ENCODE data around the gene ATG16L2. TPM values are rescaled to one million over a fixed set of nuclear protein-coding genes. Genes with fewer than 3 reads are reported as not detected.
"Not testable (repeated sequence)": the region's sequence is repeated elsewhere in the genome, so short reads cannot be mapped to it uniquely, and the experiment has no call there.

ATG16L2 gene
- total and polyA plus RNA-seq, 8 donors, result 41.5 to 87.3 (median 50.3) TPM

GRCh38 chr11:72799441-72799840, 14.8 kb upstream of the ATG16L2 start:
- DNase-seq (no peak), ATAC-seq (no peak)
- Histone ChIP-seq H3K9me3 (no peaks in the 10 kb centered on the region), H3K36me3 (no peaks in the 10 kb centered on the region), H3K4me1 (peaks cover 0 to 9% of the 10 kb centered on the region in 2 donors), H3K27me3 (no peaks in the 10 kb centered on the region), H3K27ac (no peak overlapping the region), H3K4me3 (no peak overlapping the region)
- intact Hi-C loops (cut with DNase I), result no loop called here
- no peak for TF ChIP-seq CTCF (IDR thresholded peaks at IDR 0.05)

- ATAC-seq, result no peak
Observed at GRCh38 chr11:72802822-72803221, 11.4 kb upstream of the ATG16L2 start.

GRCh38 chr11:72805216-72805615, 9.0 kb upstream of the ATG16L2 start:
- DNase-seq (no peak), ATAC-seq (no peak)
- Histone ChIP-seq H3K27ac (peak overlapping the region in 1 of 2 donors; percentile 98), H3K9me3 (no peaks in the 10 kb centered on the region), H3K4me1 (peaks cover 0 to 53% of the 10 kb centered on the region in 2 donors), H3K36me3 (peaks cover 0 to 14% of the 10 kb centered on the region in 2 donors), H3K4me3 (no peak overlapping the region), H3K27me3 (no peaks in the 10 kb centered on the region)
- intact Hi-C loops (cut with DNase I), result no loop called here
- TF ChIP-seq CTCF (IDR thresholded peaks at IDR 0.05), result no peak

More at GRCh38 chr11:72802822-72803221, 11.4 kb upstream of the ATG16L2 start:
- no peaks in the 10 kb centered on the region for H3K9me3 ChIP-seq
- no peak overlapping the region for H3K4me3 ChIP-seq
- TF ChIP-seq CTCF (IDR thresholded peaks at IDR 0.05), result no peak
- no peak overlapping the region for H3K27ac ChIP-seq
- H3K27me3 ChIP-seq, result no peaks in the 10 kb centered on the region
- H3K36me3 ChIP-seq, result no peaks in the 10 kb centered on the region
- H3K4me1 ChIP-seq, result peaks cover 0 to 29% of the 10 kb centered on the region in 2 donors
- no peak for DNase-seq
- intact Hi-C loops (cut with DNase I), result no loop called here

- H3K27ac ChIP-seq, result peak overlapping the region; percentile 33 to 98
Observed at GRCh38 chr11:72806378-72806777, 7.8 kb upstream of the ATG16L2 start.

GRCh38 chr11:72807021-72807693, 7.1 kb upstream of the ATG16L2 start:
- ATAC-seq (peak; percentile 55), DNase-seq (no peak)
- Histone ChIP-seq H3K27me3 (no peaks in the 10 kb centered on the region), H3K27ac (peak overlapping the region; percentile 66 to 98), H3K4me3 (no peak overlapping the region), H3K4me1 (peaks cover 8 to 72% of the 10 kb centered on the region in 2 donors), H3K36me3 (peaks cover 0 to 14% of the 10 kb centered on the region in 2 donors), H3K9me3 (no peaks in the 10 kb centered on the region)
- TF ChIP-seq CTCF (IDR thresholded peaks at IDR 0.05), result no peak
- intact Hi-C loops (cut with DNase I), result no loop called here

More at GRCh38 chr11:72806378-72806777, 7.8 kb upstream of the ATG16L2 start:
- H3K9me3 ChIP-seq; H3K4me3 ChIP-seq; intact Hi-C loops (cut with DNase I); H3K27me3 ChIP-seq; ATAC-seq; DNase-seq: not testable (repeated sequence)
- peaks cover 5 to 65% of the 10 kb centered on the region in 2 donors for H3K4me1 ChIP-seq
- H3K36me3 ChIP-seq, result peaks cover 0 to 14% of the 10 kb centered on the region in 2 donors

All from left lung (tissue), 10 donors.